HG03025 (cell line): Measurements from ENCODE around the gene PRRC2C.

ENCODE experiments used
- ATAC-seq: cut with Tn5 transposase; IDR thresholded peaks from one replicate; pipeline ENCODE4 v1.9.1; 2021; ENCODE audit warnings: mild to moderate bottlenecking, moderate library complexity; ENCODE audit not compliant: unreplicated experiment, low FRiP score

Gene PRRC2C

GRCh38 chr1:171625225-171625624, 139.9 kb downstream of the PRRC2C start:
- no peak for ATAC-seq

GRCh38 chr1:171627020-171627419, 141.7 kb downstream of the PRRC2C start:
- ATAC-seq, result no peak

GRCh38 chr1:171628225-171628624, 142.9 kb downstream of the PRRC2C start:
- ATAC-seq, result no peak

GRCh38 chr1:171635661-171636060, 150.3 kb downstream of the PRRC2C start:
- ATAC-seq, result no peak

- ATAC-seq, result no peak
Observed at GRCh38 chr1:171636141-171636540, 150.8 kb downstream of the PRRC2C start.

DNA sequence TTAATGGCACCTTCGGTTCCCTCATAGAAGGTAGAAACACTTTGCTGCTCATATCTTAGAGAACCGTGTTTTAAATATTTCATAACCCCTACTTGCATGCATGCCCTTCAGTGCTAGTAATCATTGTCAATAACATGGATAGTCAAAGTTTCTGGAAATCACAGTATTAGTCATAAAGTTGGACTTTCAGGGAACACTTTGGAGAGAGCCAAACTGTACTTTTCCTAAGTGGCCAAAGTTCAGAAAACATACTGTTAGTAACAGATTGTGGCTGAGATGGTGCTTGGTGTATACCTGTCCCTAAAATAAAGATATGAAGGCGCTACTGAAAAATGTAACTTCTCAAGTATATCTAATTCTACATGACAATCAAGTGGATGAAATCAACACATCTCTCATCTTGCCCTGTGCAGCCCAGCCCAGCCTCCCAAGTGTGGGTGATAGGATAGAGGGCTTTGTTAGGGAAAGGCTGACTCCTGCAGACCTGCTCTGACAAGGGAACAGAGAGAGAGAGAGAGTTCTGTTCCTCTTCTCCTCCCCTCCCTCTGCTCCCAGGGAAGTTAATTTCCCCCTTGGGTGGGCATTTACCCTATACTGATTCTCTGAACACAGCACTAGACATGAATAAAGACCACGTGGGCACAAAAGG, 152.7 kb downstream of the PRRC2C start:
- ATAC-seq, result no peak

- ATAC-seq, result no peak
Observed at GRCh38 chr1:171640225-171640624, 154.9 kb downstream of the PRRC2C start.

- ATAC-seq, result no peak
Observed at GRCh38 chr1:171641076-171641864, 155.9 kb downstream of the PRRC2C start.

GRCh38 chr1:171642197-171642596, 156.9 kb downstream of the PRRC2C start:
- no peak for ATAC-seq
